WTC11 (cell line): Measurements from ENCODE around the gene L1CAM. TPM values are rescaled to one million over a fixed set of nuclear protein-coding genes. Genes with fewer than 3 reads are reported as not detected.

Experiments used
- ATAC-seq: fragments of 200-7000 bp; cut with Tn5 transposase; 2 replicates; pipeline ENCODE4 v1.10.0; 2021; ENCODE audit warnings: mild to moderate bottlenecking, moderate library complexity
- CTCF ChIA-PET: fragments of 300-600 bp; sonication (Branson Sonifier 250); formaldehyde crosslinking; loops from one replicate; lab custom pipeline; 2021; ENCODE audit warnings: antibody characterized with exemption; lab: Charles Lee
- POLR2A ChIA-PET: fragments of 350-600 bp; sonication (Branson Sonifier 250); formaldehyde crosslinking; loops from one replicate; lab custom pipeline; 2021; ENCODE audit warnings: antibody characterized with exemption; lab: Charles Lee
- DNase-seq: peaks from one replicate; pipeline ENCODE4 v3.0.0; 2021; ENCODE audit warnings: low spot score
- H3K27ac Mint-ChIP-seq: 2 replicates; pipeline ENCODE4 v1.8.0; 2021; ENCODE audit warnings: mixed read lengths
- H3K27me3 Mint-ChIP-seq: 2 replicates; pipeline ENCODE4 v1.8.0; 2021; ENCODE audit warnings: low read depth, mild to moderate bottlenecking, moderate library complexity, mixed read lengths
- H3K36me3 Mint-ChIP-seq: 2 replicates; pipeline ENCODE4 v1.8.0; 2021; ENCODE audit warnings: mixed read lengths
- H3K4me1 Mint-ChIP-seq: 2 replicates; pipeline ENCODE4 v1.8.0; 2022; ENCODE audit warnings: mixed read lengths
- H3K4me3 Mint-ChIP-seq: 2 replicates; pipeline ENCODE4 v1.8.0; 2021; ENCODE audit warnings: mild to moderate bottlenecking, moderate library complexity, mixed read lengths
- H3K9me3 Mint-ChIP-seq: 2 replicates; pipeline ENCODE4 v1.8.0; 2021; ENCODE audit warnings: mixed read lengths
- ARID4B ChIP-seq: sonication (generic); formaldehyde crosslinking; IDR thresholded peaks from 2 replicates; pipeline ENCODE4 v1.8.0; 2023; ENCODE audit warnings: missing genetic modification reagents, mild to moderate bottlenecking, borderline replicate concordance
- CBFB ChIP-seq: sonication (generic); formaldehyde crosslinking; IDR thresholded peaks from 2 replicates; pipeline ENCODE4 v1.8.1; 2022; ENCODE audit warnings: mild to moderate bottlenecking, low read depth, missing genetic modification reagents
- CREM ChIP-seq: sonication (generic); formaldehyde crosslinking; IDR thresholded peaks from 2 replicates; pipeline ENCODE4 v1.8.1; 2022; ENCODE audit warnings: mild to moderate bottlenecking, missing genetic modification reagents, moderate library complexity
- GABPB1 ChIP-seq: sonication (generic); formaldehyde crosslinking; IDR thresholded peaks from 2 replicates; pipeline ENCODE4 v1.8.1; 2023; ENCODE audit warnings: mild to moderate bottlenecking, missing genetic modification reagents
- GRHL2 ChIP-seq: fragments of 250-450 bp; sonication (Bioruptor Pico); IDR thresholded peaks from 2 replicates; pipeline ENCODE4 v1.8.0; 2022; ENCODE audit warnings: mild to moderate bottlenecking, moderate library complexity; ENCODE audit not compliant: insufficient replicate concordance, severe bottlenecking
- GTF2I ChIP-seq: fragments of 250-450 bp; sonication (Bioruptor Pico); conservative IDR thresholded peaks from 2 replicates; pipeline ENCODE4 v1.4.0; 2021; ENCODE audit warnings: mild to moderate bottlenecking
- JAZF1 ChIP-seq: fragments of 250-450 bp; sonication (Bioruptor Pico); IDR thresholded peaks from 2 replicates; pipeline ENCODE4 v1.9.0; 2021; ENCODE audit warnings: moderate library complexity, mild to moderate bottlenecking, inconsistent platforms
- KAT7 ChIP-seq: sonication (generic); formaldehyde crosslinking; IDR thresholded peaks from 2 replicates; pipeline ENCODE4 v1.8.1; 2023; ENCODE audit warnings: missing genetic modification reagents, mild to moderate bottlenecking, borderline replicate concordance
- MAX ChIP-seq: sonication (generic); formaldehyde crosslinking; IDR thresholded peaks from 2 replicates; pipeline ENCODE4 v1.8.0; 2022; ENCODE audit warnings: mild to moderate bottlenecking, missing genetic modification reagents
- NFATC4 ChIP-seq: fragments of 250-450 bp; sonication (Bioruptor Pico); IDR thresholded peaks from 2 replicates; pipeline ENCODE4 v1.9.0; 2021; ENCODE audit warnings: mild to moderate bottlenecking
- NR2C2 ChIP-seq: sonication (generic); formaldehyde crosslinking; IDR thresholded peaks from 2 replicates; pipeline ENCODE4 v1.8.0; 2022; ENCODE audit warnings: mild to moderate bottlenecking, missing genetic modification reagents
- PRDM15 ChIP-seq: sonication (generic); formaldehyde crosslinking; IDR thresholded peaks from 2 replicates; pipeline ENCODE4 v1.8.0; 2022; ENCODE audit warnings: missing genetic modification reagents
- SP1 ChIP-seq: sonication (generic); formaldehyde crosslinking; conservative IDR thresholded peaks from 2 replicates; pipeline ENCODE4 v1.8.1; 2022; ENCODE audit warnings: missing genetic modification reagents
- STAT6 ChIP-seq: sonication (generic); formaldehyde crosslinking; conservative IDR thresholded peaks from 2 replicates; pipeline ENCODE4 v1.8.1; 2023; ENCODE audit warnings: mild to moderate bottlenecking, low read depth, missing genetic modification reagents, moderate library complexity
- USF1 ChIP-seq: sonication (generic); formaldehyde crosslinking; IDR thresholded peaks from 2 replicates; pipeline ENCODE4 v1.8.0; 2022; ENCODE audit warnings: mild to moderate bottlenecking, missing genetic modification reagents
- ZBTB21 ChIP-seq: sonication (generic); formaldehyde crosslinking; IDR thresholded peaks from 2 replicates; pipeline ENCODE4 v1.8.1; 2023; ENCODE audit warnings: mild to moderate bottlenecking, missing genetic modification reagents, borderline replicate concordance
- ZMAT4 ChIP-seq: fragments of 250-450 bp; sonication (Bioruptor Pico); IDR thresholded peaks from 2 replicates; pipeline ENCODE4 v1.9.0; 2021; ENCODE audit warnings: mild to moderate bottlenecking
- ZNF317 ChIP-seq: sonication (generic); formaldehyde crosslinking; IDR thresholded peaks from 2 replicates; pipeline ENCODE4 v1.8.1; 2023; ENCODE audit warnings: low read depth, mild to moderate bottlenecking, moderate library complexity, missing genetic modification reagents, borderline replicate concordance
- ZSCAN18 ChIP-seq: fragments of 250-450 bp; sonication (Bioruptor Pico); IDR thresholded peaks from 2 replicates; pipeline ENCODE4 v2.1.2; 2022; ENCODE audit warnings: mild to moderate bottlenecking, moderate library complexity
- total RNA-seq: library from RNA; stranded (reverse); gene quantifications from 3 replicates; pipeline ENCODE4 v1.2.3, GENCODE V29; 2021

L1CAM gene
- total RNA-seq, 1 experiment from 2014 or later, result 40.2 TPM

GRCh38 chrX:153867139-153867538, 18.8 kb downstream of the L1CAM start:
- TF ChIP-seq CBFB (CRISPR knock-in tag) (no peak), GRHL2 (CRISPR knock-in tag) (no peak), CREM (CRISPR knock-in tag) (no peak), GABPB1 (no peak), STAT6 (no peak), USF1 (CRISPR knock-in tag) (no peak), ZBTB21 (CRISPR knock-in tag) (no peak), ZSCAN18 (CRISPR knock-in tag) (no peak), SP1 (no peak), JAZF1 (CRISPR knock-in tag) (no peak), NR2C2 (CRISPR knock-in tag) (no peak), KAT7 (CRISPR knock-in tag) (no peak), GTF2I (CRISPR knock-in tag) (no peak), ZNF317 (CRISPR knock-in tag) (no peak)
- TF ChIP-seq, all 79 proteins: peak for 0
- no peak for ATAC-seq
- H3K36me3 Mint-ChIP-seq, result peaks cover 7% of the 10 kb centered on the region
- H3K27ac Mint-ChIP-seq, result no peak overlapping the region
- H3K27me3 Mint-ChIP-seq, result no peaks in the 10 kb centered on the region
- no peaks in the 10 kb centered on the region for H3K9me3 Mint-ChIP-seq
- H3K4me3 Mint-ChIP-seq, result no peak overlapping the region
- no peak for DNase-seq
- H3K4me1 Mint-ChIP-seq, result peaks cover 9% of the 10 kb centered on the region; the same call in 1 of the 2 replicates
- CTCF ChIA-PET, result no interaction called here
- POLR2A ChIA-PET, result no interaction called here

GRCh38 chrX:153866302-153867019, 19.5 kb downstream of the L1CAM start:
- CTCF ChIA-PET, result no interaction called here
- POLR2A ChIA-PET, result no interaction called here
- H3K27ac Mint-ChIP-seq, result no peak overlapping the region
- DNase-seq (no peak), ATAC-seq (no peak)
- H3K36me3 Mint-ChIP-seq, result peaks cover 7% of the 10 kb centered on the region
- H3K4me3 Mint-ChIP-seq, result no peak overlapping the region
- H3K27me3 Mint-ChIP-seq, result no peaks in the 10 kb centered on the region
- no peaks in the 10 kb centered on the region for H3K9me3 Mint-ChIP-seq
- H3K4me1 Mint-ChIP-seq, result peaks cover 9% of the 10 kb centered on the region; the same call in 1 of the 2 replicates
- no peak for TF ChIP-seq NFATC4 (CRISPR knock-in tag)
- TF ChIP-seq MAX (CRISPR knock-in tag), result no peak
- no peak for TF ChIP-seq PRDM15 (CRISPR knock-in tag)
- no peak for TF ChIP-seq ZMAT4 (CRISPR knock-in tag)
- TF ChIP-seq ARID4B (CRISPR knock-in tag), result no peak
